Spleen (tissue), 7 donors: ENCODE results near the gene ZMYND8.

ENCODE experiments used
- POLR2A ChIP-seq, 3 donors: fragments of 450-650 bp; IDR thresholded peaks; one replicate each; pipeline ENCODE4 v1.5.1; 2017; ENCODE audit warnings: antibody characterized with exemption in 3 of 3, mild to moderate bottlenecking in 1 of 3
- POLR2AphosphoS5 ChIP-seq, 3 donors: sonication (generic); formaldehyde crosslinking; IDR thresholded peaks; one replicate each; pipeline ENCODE4 v1.5.1; 2017; ENCODE audit warnings: antibody characterized with exemption in 3 of 3
- TF ChIP-seq, protein P1 (sequence below), 11 experiments: fragments of 200-600 bp in 7 of 11; fragments of 450-650 bp in 4 of 11; sonication (generic) in 4 of 11; IDR thresholded peaks in 8 of 11; conservative IDR thresholded peaks in 3 of 11; 1 replicate in 7 of 11; 2 replicates in 4 of 11; pipeline versions ENCODE4 v1.4.0 to v1.8.0; 2016 to 2021; ENCODE audit warnings: antibody characterized with exemption in 11 of 11, inconsistent platforms in 4 of 11, mild to moderate bottlenecking in 1 of 11
- donor health status: DM: no; HTN: no; CAD: no; lungs with moderate emphysema.
- donor health status: DM: no; HTN: no; CAD: no.
- donor health status: DM: no; HTN: no; CAD: no.

DNA sequence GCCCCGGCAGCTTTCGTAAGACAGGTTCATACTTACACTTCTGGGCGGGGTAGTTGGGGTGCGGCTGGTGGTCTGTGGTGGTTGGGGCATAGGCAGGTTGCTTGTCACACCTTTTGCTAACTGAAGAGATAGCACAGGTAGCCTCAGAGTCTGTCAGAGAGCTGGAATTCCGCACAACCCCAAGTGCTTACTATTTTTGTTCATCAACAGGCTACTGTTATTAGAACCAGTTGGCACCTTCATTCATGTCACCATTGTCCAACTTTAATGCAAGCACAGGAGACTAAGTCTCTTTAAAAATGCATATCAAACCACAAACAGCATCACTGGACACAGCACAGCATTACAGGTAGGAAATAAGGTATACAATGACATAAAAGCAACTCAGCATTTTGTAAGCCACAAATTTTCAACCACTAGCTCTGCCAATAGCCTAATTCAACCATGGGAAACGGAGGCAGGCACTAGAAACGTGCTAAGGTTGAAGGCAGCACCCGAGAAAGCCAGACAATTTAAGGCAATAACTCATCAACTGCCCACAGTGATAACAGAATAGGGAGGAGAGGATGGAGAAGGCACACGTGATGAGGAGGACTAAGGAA lies 143.8 kb downstream of the ZMYND8 start:
- TF ChIP-seq POLR2A (IDR thresholded peaks at IDR 0.05) (no peak), POLR2AphosphoS5 (IDR thresholded peaks at IDR 0.05) (no peak)
- TF ChIP-seq, protein P1, sequence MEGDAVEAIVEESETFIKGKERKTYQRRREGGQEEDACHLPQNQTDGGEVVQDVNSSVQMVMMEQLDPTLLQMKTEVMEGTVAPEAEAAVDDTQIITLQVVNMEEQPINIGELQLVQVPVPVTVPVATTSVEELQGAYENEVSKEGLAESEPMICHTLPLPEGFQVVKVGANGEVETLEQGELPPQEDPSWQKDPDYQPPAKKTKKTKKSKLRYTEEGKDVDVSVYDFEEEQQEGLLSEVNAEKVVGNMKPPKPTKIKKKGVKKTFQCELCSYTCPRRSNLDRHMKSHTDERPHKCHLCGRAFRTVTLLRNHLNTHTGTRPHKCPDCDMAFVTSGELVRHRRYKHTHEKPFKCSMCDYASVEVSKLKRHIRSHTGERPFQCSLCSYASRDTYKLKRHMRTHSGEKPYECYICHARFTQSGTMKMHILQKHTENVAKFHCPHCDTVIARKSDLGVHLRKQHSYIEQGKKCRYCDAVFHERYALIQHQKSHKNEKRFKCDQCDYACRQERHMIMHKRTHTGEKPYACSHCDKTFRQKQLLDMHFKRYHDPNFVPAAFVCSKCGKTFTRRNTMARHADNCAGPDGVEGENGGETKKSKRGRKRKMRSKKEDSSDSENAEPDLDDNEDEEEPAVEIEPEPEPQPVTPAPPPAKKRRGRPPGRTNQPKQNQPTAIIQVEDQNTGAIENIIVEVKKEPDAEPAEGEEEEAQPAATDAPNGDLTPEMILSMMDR (IDR thresholded peaks at IDR 0.05 in 8 of 11, conservative IDR thresholded peaks at IDR 0.05 in 3 of 11): no peak
